HG02571 (cell line): Measurements from ENCODE around the gene ACSM6.

Experiments
- ATAC-seq: cut with Tn5 transposase; IDR thresholded peaks from one replicate; pipeline ENCODE4 v1.9.1; 2021; ENCODE audit warnings: mild to moderate bottlenecking, moderate library complexity; ENCODE audit not compliant: unreplicated experiment

Gene ACSM6

GRCh38 chr10:95265572-95265971 lies 71.5 kb downstream of the ACSM6 start:
- ATAC-seq = no peak

- ATAC-seq = peak; percentile 79
These were observed 72.6 kb downstream of the ACSM6 start for GRCh38 chr10:95266674-95267095.

- no peak for ATAC-seq
These were observed 73.2 kb downstream of the ACSM6 start for GRCh38 chr10:95267251-95267650.

GRCh38 chr10:95268438-95268837 lies 74.4 kb downstream of the ACSM6 start:
- no peak for ATAC-seq

- ATAC-seq = no peak
These were observed 79.6 kb downstream of the ACSM6 start for GRCh38 chr10:95273393-95274312.

GRCh38 chr10:95275726-95276366 lies 81.8 kb downstream of the ACSM6 start:
- ATAC-seq = no peak

GRCh38 chr10:95276367-95277200 lies 82.5 kb downstream of the ACSM6 start:
- ATAC-seq = no peak

GRCh38 chr10:95277201-95277570 lies 83.1 kb downstream of the ACSM6 start:
- no peak for ATAC-seq

GRCh38 chr10:95277614-95278013 lies 83.6 kb downstream of the ACSM6 start:
- no peak for ATAC-seq
